ENCODE data around the gene CYP2D6. TPM values are rescaled to one million over a fixed set of nuclear protein-coding genes. Genes with fewer than 3 reads are reported as not detected.

The CYP2D6 gene
- total and polyA plus RNA-seq, 4 experiments from 2014 or later: 0.23 to 10.7 (median 8.8) TPM; not detected in 1

- no peak overlapping the region for H3K4me3 ChIP-seq (ENCODE audit: low read length in 2 of 2)
- CTCF ChIA-PET (ENCODE audit: partially characterized antibody): interaction anchor here (5.6 kb wide), 1 partner anchor 12 kb away, joined by 48 read pairs; the partner anchor contains the start of gene NDUFA6
- DNase-seq: no peak
- peaks cover 46% of the 10 kb centered on the region for H3K4me1 ChIP-seq (ENCODE audit: insufficient read depth, low read length)
- H3K9me3 Mint-ChIP-seq: no peaks in the 10 kb centered on the region
- H3K9me3 ChIP-seq (ENCODE audit: control insufficient read depth in 1 of 2, low read length in 2 of 2): no peaks in the 10 kb centered on the region
- H3K36me3 Mint-ChIP-seq: peaks cover 9 to 15% of the 10 kb centered on the region in 2 donors
- no peaks in the 10 kb centered on the region for H3K27me3 Mint-ChIP-seq
- POLR2A ChIA-PET (ENCODE audit: partially characterized antibody): interaction anchor here (0.9 to 4.4 kb wide), 5 partner anchors 7 to 367 kb away, joined by 4 to 208 read pairs (median 33); partner anchors contain the start of genes NAGA, NDUFA6 and WBP2NL
- peak overlapping the region in 2 of 8 donors; percentile 21 to 25 for H3K4me3 Mint-ChIP-seq
- H3K36me3 ChIP-seq (ENCODE audit: insufficient read depth, low read length): peaks cover 4% of the 10 kb centered on the region
- peak overlapping the region in 6 of 7 donors; percentile 35 to 99 (median 46) for H3K27ac Mint-ChIP-seq
- H3K4me1 Mint-ChIP-seq: peaks cover 22 to 63% (median 37%) of the 10 kb centered on the region in 4 donors
- H3K27me3 ChIP-seq (ENCODE audit: insufficient read depth, low read length): no peaks in the 10 kb centered on the region
- H3K27ac ChIP-seq (ENCODE audit: low read depth, low read length): no peak overlapping the region
- intact Hi-C loops (cut with micrococcal nuclease): loop anchor here (2.0 to 10.0 kb wide), 3 partner anchors 79 to 537 kb away; partner anchors contain the start of genes POLDIP3, SNU13 and WBP2NL
These were observed 53.0 kb downstream of the CYP2D6 start for GRCh38 chr22:42077486-42078125.

GRCh38 chr22:42076764-42077485, 53.7 kb downstream of the CYP2D6 start:
- H3K4me3 Mint-ChIP-seq: peak overlapping the region in 1 of 8 donors; percentile 32
- ChIA-PET CTCF (ENCODE audit: partially characterized antibody) (interaction anchor here (0.6 to 5.6 kb wide), 3 partner anchors 11 to 398 kb away, joined by 3 to 48 read pairs (median 6); partner anchors contain the start of gene NDUFA6), POLR2A (ENCODE audit: partially characterized antibody) (interaction anchor here (0.9 to 4.4 kb wide), 3 partner anchors 78 to 388 kb away, joined by 4 to 32 read pairs (median 5); partner anchors contain the start of genes SNU13 and WBP2NL)
- H3K36me3 ChIP-seq (ENCODE audit: insufficient read depth, low read length): no peaks in the 10 kb centered on the region
- H3K27ac ChIP-seq (ENCODE audit: low read depth, low read length): no peak overlapping the region
- H3K4me1 ChIP-seq (ENCODE audit: insufficient read depth, low read length): peaks cover 46% of the 10 kb centered on the region
- H3K9me3 ChIP-seq (ENCODE audit: control insufficient read depth in 1 of 2, low read length in 2 of 2): no peaks in the 10 kb centered on the region
- H3K4me1 Mint-ChIP-seq: peaks cover 17 to 59% (median 35%) of the 10 kb centered on the region in 4 donors
- no peaks in the 10 kb centered on the region for H3K27me3 Mint-ChIP-seq
- no peaks in the 10 kb centered on the region for H3K9me3 Mint-ChIP-seq
- H3K36me3 Mint-ChIP-seq: peaks cover 5 to 10% of the 10 kb centered on the region in 2 donors
- H3K27me3 ChIP-seq (ENCODE audit: insufficient read depth, low read length): no peaks in the 10 kb centered on the region
- intact Hi-C loops (cut with micrococcal nuclease): loop anchor here (10.0 kb wide), 2 partner anchors 392 to 538 kb away; partner anchors contain the start of genes POLDIP3 and SNU13
- no peak overlapping the region for H3K4me3 ChIP-seq (ENCODE audit: low read length in 2 of 2)
- DNase-seq: no peak
- H3K27ac Mint-ChIP-seq: peak overlapping the region in 3 of 7 donors; percentile 29 to 62 (median 53)

Other genes starting within 250 kb of the CYP2D6 start
- gene SHISA8, start 215.7 kb downstream of the CYP2D6 start, total RNA-seq: not detected
- not detected for gene SHISA8, start 215.7 kb downstream of the CYP2D6 start, polyA plus RNA-seq
- gene TNFRSF13C, start 204.0 kb downstream of the CYP2D6 start, total RNA-seq: 10 to 100 TPM; 14.3 to 14.8 TPM
- gene TNFRSF13C, start 204.0 kb downstream of the CYP2D6 start, polyA plus RNA-seq: 1 to 10 TPM in 1 of 2 donors, under 1 TPM in 1; 0.37 to 1.4 TPM
- gene CENPM, start 183.7 kb downstream of the CYP2D6 start, total RNA-seq: 10 to 100 TPM in 1 of 2 experiments, 1 to 10 TPM in 1; 7.6 to 12.0 TPM
- gene CENPM, start 183.7 kb downstream of the CYP2D6 start, polyA plus RNA-seq: 10 to 100 TPM; 14.1 to 19.2 TPM
- under 1 TPM; 0.36 to 0.81 TPM for gene SEPTIN3, start 161.4 kb downstream of the CYP2D6 start, total RNA-seq
- gene SEPTIN3, start 161.4 kb downstream of the CYP2D6 start, polyA plus RNA-seq: not detected
- 1 to 10 TPM; 3.5 to 5.4 TPM for gene WBP2NL, start 132.0 kb downstream of the CYP2D6 start, total RNA-seq
- gene WBP2NL, start 132.0 kb downstream of the CYP2D6 start, polyA plus RNA-seq: under 1 TPM; 0.49 to 0.59 TPM
- 10 to 100 TPM; 13.9 to 14.5 TPM for gene NAGA, start 60.0 kb downstream of the CYP2D6 start, total RNA-seq
- gene NAGA, start 60.0 kb downstream of the CYP2D6 start, polyA plus RNA-seq: 10 to 100 TPM; 18.0 to 25.4 TPM
- 1 to 10 TPM; 1.7 to 1.9 TPM for gene PHETA2, start 56.6 kb downstream of the CYP2D6 start, total RNA-seq
- gene PHETA2, start 56.6 kb downstream of the CYP2D6 start, polyA plus RNA-seq: 1 to 10 TPM in 1 of 2 donors, under 1 TPM in 1; 0.69 to 1.6 TPM
- 100 to 1,000 TPM; 101 to 105 TPM for gene SMDT1, start 51.1 kb downstream of the CYP2D6 start, total RNA-seq
- 100 to 1,000 TPM; 172 to 279 TPM for gene SMDT1, start 51.1 kb downstream of the CYP2D6 start, polyA plus RNA-seq
- 10 to 100 TPM; 42.1 to 44.4 TPM for gene NDUFA6, start 40.0 kb downstream of the CYP2D6 start, total RNA-seq
- gene NDUFA6, start 40.0 kb downstream of the CYP2D6 start, polyA plus RNA-seq: 100 to 1,000 TPM; 137 to 153 TPM
- gene TCF20, start 139.8 kb upstream of the CYP2D6 start, total RNA-seq: 10 to 100 TPM; 88.7 to 93.4 TPM
- gene TCF20, start 139.8 kb upstream of the CYP2D6 start, polyA plus RNA-seq: 1 to 10 TPM in 1 of 2 donors, under 1 TPM in 1; 0.72 to 4.8 TPM